Astrocyte (in vitro differentiated cells and primary cell): Measurements from ENCODE around the gene TAOK2. TPM values are rescaled to one million over a fixed set of nuclear protein-coding genes. Genes with fewer than 3 reads are reported as not detected.

Experiments used
- DNase-seq: peaks from one replicate; pipeline ENCODE4 v3.0.0-alpha.2; 2010; ENCODE audit warnings: low read depth
- FAIRE-seq: peaks from 2 replicates; lab custom pipeline; 2011; peaks lifted over from hg19 to GRCh38; lab: Jason Lieb, UNC
- H2AFZ ChIP-seq: 2 replicates; pipeline ENCODE4 v1.6.0; 2012; ENCODE audit warnings: low read depth, low read length, inconsistent platforms
- H3K27ac ChIP-seq: 2 replicates; pipeline ENCODE4 v1.5.1; 2011; ENCODE audit warnings: low read depth, low read length, inconsistent platforms
- H3K27me3 ChIP-seq: 2 replicates; pipeline ENCODE4 v1.6.0; 2011; ENCODE audit warnings: low read length, inconsistent platforms; ENCODE audit not compliant: insufficient read depth
- H3K36me3 ChIP-seq: 2 replicates; pipeline ENCODE4 v1.5.1; 2011; ENCODE audit warnings: low read length, inconsistent platforms; ENCODE audit not compliant: insufficient read depth
- H3K4me1 ChIP-seq: 2 replicates; pipeline ENCODE4 v1.5.1; 2011; ENCODE audit warnings: low read length, inconsistent platforms; ENCODE audit not compliant: insufficient read depth
- H3K4me2 ChIP-seq: 2 replicates; pipeline ENCODE4 v1.6.0; 2012; ENCODE audit warnings: low read length, inconsistent platforms
- H3K4me3 ChIP-seq: 2 replicates; pipeline ENCODE4 v1.5.1; 2011; ENCODE audit warnings: low read depth, mild to moderate bottlenecking, low read length, inconsistent platforms; ENCODE audit not compliant: insufficient read depth
- H3K79me2 ChIP-seq: 2 replicates; pipeline ENCODE4 v1.6.0; 2012; ENCODE audit warnings: mild to moderate bottlenecking, low read length, inconsistent platforms; ENCODE audit not compliant: insufficient read depth
- H3K9ac ChIP-seq: 2 replicates; pipeline ENCODE4 v1.6.0; 2012; ENCODE audit warnings: mild to moderate bottlenecking, low read length, inconsistent platforms
- H3K9me3 ChIP-seq: 2 replicates; pipeline ENCODE4 v1.5.1; 2012; ENCODE audit warnings: low read depth, mild to moderate bottlenecking, low read length, inconsistent platforms; ENCODE audit not compliant: insufficient read depth
- H4K20me1 ChIP-seq: 2 replicates; pipeline ENCODE4 v1.6.0; 2012; ENCODE audit warnings: low read length, inconsistent platforms; ENCODE audit not compliant: insufficient read depth
- H3K27ac Mint-ChIP-seq: one replicate; pipeline ENCODE4 v1.8.0; 2021; ENCODE audit warnings: mild to moderate bottlenecking, mixed read lengths; ENCODE audit not compliant: unreplicated experiment
- H3K27me3 Mint-ChIP-seq: one replicate; pipeline ENCODE4 v1.8.0; 2021; ENCODE audit warnings: low read depth, mixed read lengths; ENCODE audit not compliant: unreplicated experiment
- H3K36me3 Mint-ChIP-seq: one replicate; pipeline ENCODE4 v1.8.0; 2021; ENCODE audit warnings: low read depth, mixed read lengths; ENCODE audit not compliant: unreplicated experiment
- H3K4me1 Mint-ChIP-seq: one replicate; pipeline ENCODE4 v1.8.0; 2021; ENCODE audit warnings: low read depth, mixed read lengths; ENCODE audit not compliant: unreplicated experiment
- H3K4me3 Mint-ChIP-seq: one replicate; pipeline ENCODE4 v1.8.0; 2021; ENCODE audit warnings: mild to moderate bottlenecking, moderate library complexity, mixed read lengths; ENCODE audit not compliant: unreplicated experiment
- H3K9me3 Mint-ChIP-seq: one replicate; pipeline ENCODE4 v1.8.0; 2021; ENCODE audit warnings: mild to moderate bottlenecking, mixed read lengths; ENCODE audit not compliant: unreplicated experiment
- EZH2 ChIP-seq: IDR thresholded peaks from 2 replicates; pipeline ENCODE4 v1.6.1; 2012; ENCODE audit warnings: mild to moderate bottlenecking, low read length, inconsistent platforms; ENCODE audit not compliant: insufficient read depth
- total RNA-seq: library from RNA; stranded (reverse); gene quantifications from 2 replicates; pipeline ENCODE4 v1.2.1, GENCODE V29; 2021
- TF ChIP-seq, protein P1 (sequence below): IDR thresholded peaks from 2 replicates; pipeline ENCODE4 v1.5.1; 2011; ENCODE audit warnings: low read depth, mild to moderate bottlenecking, inconsistent platforms, low read length, moderate library complexity; ENCODE audit not compliant: insufficient read depth

The TAOK2 gene
- total RNA-seq, 1 donor from 2014 or later = 55.9 TPM

DNA sequence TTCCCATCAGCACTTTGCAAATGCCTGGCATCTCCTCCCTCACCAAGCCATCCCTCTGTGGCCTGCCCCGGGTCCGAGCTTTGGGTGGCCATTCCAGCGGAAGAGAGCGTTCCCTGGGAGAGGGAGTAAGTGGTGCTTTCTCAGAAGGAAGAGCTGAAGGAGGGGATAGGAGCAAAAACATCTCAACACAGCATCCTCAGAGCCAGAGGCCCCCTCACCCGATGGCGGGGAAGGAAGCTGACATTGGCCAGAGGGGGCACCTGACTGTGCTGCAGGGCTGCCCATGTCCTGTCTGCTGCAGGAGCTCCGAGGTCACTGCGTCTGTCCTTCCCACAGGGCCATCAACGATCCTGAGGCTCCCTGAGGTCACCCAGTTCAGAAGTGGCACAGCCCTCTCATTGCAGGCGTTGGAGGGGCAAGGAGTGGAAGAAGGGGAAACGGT lies 57.8 kb downstream of the TAOK2 start:
- H3K4me1 Mint-ChIP-seq = peaks cover 4% of the 10 kb centered on the region
- Histone ChIP-seq H4K20me1 (peaks cover 8% of the 10 kb centered on the region), H3K79me2 (no peaks in the 10 kb centered on the region), H3K27ac (no peak overlapping the region), H3K9ac (no peak overlapping the region), H3K27me3 (peaks cover 35% of the 10 kb centered on the region), H3K9me3 (no peaks in the 10 kb centered on the region), H3K4me1 (peaks cover 5% of the 10 kb centered on the region), H3K4me2 (peak overlapping the region; percentile 67), H2AFZ (no peak overlapping the region), H3K36me3 (no peaks in the 10 kb centered on the region), H3K4me3 (no peak overlapping the region)
- H3K4me3 Mint-ChIP-seq = no peak overlapping the region
- FAIRE-seq (no peak), DNase-seq (no peak)
- no peak for TF ChIP-seq EZH2
- TF ChIP-seq, protein P1, sequence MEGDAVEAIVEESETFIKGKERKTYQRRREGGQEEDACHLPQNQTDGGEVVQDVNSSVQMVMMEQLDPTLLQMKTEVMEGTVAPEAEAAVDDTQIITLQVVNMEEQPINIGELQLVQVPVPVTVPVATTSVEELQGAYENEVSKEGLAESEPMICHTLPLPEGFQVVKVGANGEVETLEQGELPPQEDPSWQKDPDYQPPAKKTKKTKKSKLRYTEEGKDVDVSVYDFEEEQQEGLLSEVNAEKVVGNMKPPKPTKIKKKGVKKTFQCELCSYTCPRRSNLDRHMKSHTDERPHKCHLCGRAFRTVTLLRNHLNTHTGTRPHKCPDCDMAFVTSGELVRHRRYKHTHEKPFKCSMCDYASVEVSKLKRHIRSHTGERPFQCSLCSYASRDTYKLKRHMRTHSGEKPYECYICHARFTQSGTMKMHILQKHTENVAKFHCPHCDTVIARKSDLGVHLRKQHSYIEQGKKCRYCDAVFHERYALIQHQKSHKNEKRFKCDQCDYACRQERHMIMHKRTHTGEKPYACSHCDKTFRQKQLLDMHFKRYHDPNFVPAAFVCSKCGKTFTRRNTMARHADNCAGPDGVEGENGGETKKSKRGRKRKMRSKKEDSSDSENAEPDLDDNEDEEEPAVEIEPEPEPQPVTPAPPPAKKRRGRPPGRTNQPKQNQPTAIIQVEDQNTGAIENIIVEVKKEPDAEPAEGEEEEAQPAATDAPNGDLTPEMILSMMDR = no peak
- H3K36me3 Mint-ChIP-seq = peaks cover 2% of the 10 kb centered on the region
- H3K9me3 Mint-ChIP-seq = peaks cover 3% of the 10 kb centered on the region
- H3K27me3 Mint-ChIP-seq = peaks cover 58% of the 10 kb centered on the region
- no peak overlapping the region for H3K27ac Mint-ChIP-seq

DNA sequence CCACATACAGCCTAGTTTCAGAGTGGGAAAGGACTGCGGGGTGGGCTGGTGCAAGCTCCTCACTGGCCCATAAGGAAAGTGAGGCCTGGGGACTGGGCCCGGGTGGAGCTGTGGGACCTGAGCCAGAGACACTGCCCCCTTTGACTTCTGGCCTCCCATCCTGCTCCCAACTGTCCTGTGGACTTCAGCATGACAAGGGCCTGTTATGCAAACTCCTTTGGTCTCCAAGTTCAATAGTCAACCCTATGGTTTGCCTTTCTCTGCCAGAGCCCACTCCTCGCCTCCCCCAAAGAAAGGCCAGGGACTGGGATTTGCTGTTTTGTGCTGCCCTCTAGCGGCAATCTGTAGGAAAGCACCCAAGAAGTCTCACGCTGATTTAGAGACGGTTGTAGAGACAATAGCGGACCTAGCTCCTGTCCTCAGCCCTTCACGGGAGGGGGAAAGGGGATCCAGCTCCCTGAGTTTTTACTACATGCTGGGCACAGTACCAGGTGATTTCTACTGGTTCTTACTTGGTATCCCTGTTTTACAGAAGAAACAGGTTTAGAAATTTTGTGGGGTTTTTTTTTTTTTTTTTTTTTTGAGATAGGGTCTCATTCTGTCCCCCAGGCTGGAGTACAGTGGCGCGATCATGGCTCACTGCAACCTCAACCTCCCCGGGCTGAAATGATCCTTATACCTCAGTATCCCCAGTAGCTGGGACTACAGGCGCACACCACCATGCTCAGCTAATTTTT lies 58.6 kb downstream of the TAOK2 start:
- Mint-ChIP-seq H3K4me1 (peaks cover 4% of the 10 kb centered on the region), H3K4me3 (peak overlapping the region; percentile 70), H3K36me3 (peaks cover 3% of the 10 kb centered on the region), H3K9me3 (peaks cover 3% of the 10 kb centered on the region), H3K27me3 (peaks cover 52% of the 10 kb centered on the region), H3K27ac (no peak overlapping the region)
- Histone ChIP-seq H3K4me1 (peaks cover 5% of the 10 kb centered on the region), H3K27ac (no peak overlapping the region), H3K79me2 (no peaks in the 10 kb centered on the region), H3K9ac (no peak overlapping the region), H4K20me1 (peaks cover 8% of the 10 kb centered on the region), H3K36me3 (no peaks in the 10 kb centered on the region), H3K9me3 (no peaks in the 10 kb centered on the region), H3K27me3 (peaks cover 35% of the 10 kb centered on the region), H2AFZ (no peak overlapping the region), H3K4me2 (no peak overlapping the region), H3K4me3 (no peak overlapping the region)
- peak; percentile 17 for DNase-seq
- TF ChIP-seq, protein P1 = peak; percentile 78
- TF ChIP-seq EZH2 = no peak
- no peak for FAIRE-seq

DNA sequence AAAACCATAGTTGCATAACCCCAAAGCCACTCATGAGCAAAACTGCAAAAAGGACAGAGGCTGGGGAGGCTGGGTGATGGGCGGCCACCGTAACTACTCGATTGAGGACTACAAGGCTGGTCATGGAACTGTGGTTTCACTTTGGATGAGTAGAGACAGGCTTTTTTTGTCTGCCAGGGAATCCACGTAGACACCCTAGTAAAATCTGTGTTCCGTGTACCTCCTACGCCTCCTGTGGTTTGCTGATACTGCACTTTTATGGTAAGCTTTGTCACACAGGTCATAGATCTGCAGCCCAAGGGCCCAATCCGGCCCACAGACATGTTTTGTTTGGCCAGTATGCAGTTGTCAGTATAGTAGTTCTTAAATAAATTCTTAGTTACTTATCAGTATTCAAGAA lies 59.6 kb downstream of the TAOK2 start:
- Histone ChIP-seq H3K4me2 (no peak overlapping the region), H3K27ac (no peak overlapping the region), H3K27me3 (peaks cover 31% of the 10 kb centered on the region), H3K36me3 (no peaks in the 10 kb centered on the region), H3K9me3 (no peaks in the 10 kb centered on the region), H3K9ac (no peak overlapping the region), H3K4me3 (no peak overlapping the region), H3K4me1 (peaks cover 5% of the 10 kb centered on the region), H3K79me2 (no peaks in the 10 kb centered on the region), H4K20me1 (peaks cover 8% of the 10 kb centered on the region), H2AFZ (no peak overlapping the region)
- Mint-ChIP-seq H3K27ac (no peak overlapping the region), H3K4me3 (no peak overlapping the region), H3K36me3 (peaks cover 3% of the 10 kb centered on the region), H3K9me3 (no peaks in the 10 kb centered on the region), H3K4me1 (peaks cover 4% of the 10 kb centered on the region), H3K27me3 (peaks cover 42% of the 10 kb centered on the region)
- TF ChIP-seq, protein P1 = no peak
- TF ChIP-seq EZH2 = no peak
- FAIRE-seq (no peak), DNase-seq (peak; percentile 19)
